ENCODE measurements around the gene CPN2.

GRCh38 chr3:194390835-194391234, 39.7 kb upstream of the CPN2 start:
- TF ChIP-seq CTCF (conservative IDR thresholded peaks at IDR 0.05; ENCODE audit: low read length) (no peak), EZH2phosphoT487 (IDR thresholded peaks at IDR 0.05; ENCODE audit: borderline replicate concordance) (no peak)
